Stimulated activated CD4-positive, alpha-beta T cell treated with anti-CD3 and anti-CD28 coated beads, Interleukin-12 subunit alpha, Interleukin-12 subunit beta, amount 100 ng/mL, for 48 hours (primary cell): ENCODE results near the gene VILL.

Experiments used
- DNase-seq, 3 donors: peaks; one replicate each; pipeline ENCODE4 v3.0.0-alpha.2; 2020; ENCODE audit warnings: low read depth in 2 of 3, low spot score in 1 of 3

Gene VILL

GRCh38 chr3:37999836-38000235, 9.2 kb downstream of the VILL start:
- DNase-seq = no peak

GRCh38 chr3:38000242-38000916, 9.8 kb downstream of the VILL start:
- no peak for DNase-seq

GRCh38 chr3:38000965-38001455, 10.4 kb downstream of the VILL start:
- DNase-seq = no peak

- no peak for DNase-seq
Observed at GRCh38 chr3:38001456-38002081, 11.0 kb downstream of the VILL start.

- no peak for DNase-seq
Observed at GRCh38 chr3:38002291-38002876, 11.8 kb downstream of the VILL start.

GRCh38 chr3:38002940-38003339, 12.4 kb downstream of the VILL start:
- DNase-seq = no peak

GRCh38 chr3:38003371-38003816, 12.8 kb downstream of the VILL start:
- peak; percentile 25 to 67 (median 53) for DNase-seq

GRCh38 chr3:38003817-38004414, 13.3 kb downstream of the VILL start:
- DNase-seq = no peak

- peak in 1 of 3 donors; percentile 28 for DNase-seq
Observed at GRCh38 chr3:38004415-38005075, 14.0 kb downstream of the VILL start.

- no peak for DNase-seq
Observed at GRCh38 chr3:38005076-38006020, 14.8 kb downstream of the VILL start.

GRCh38 chr3:38006031-38006430, 15.4 kb downstream of the VILL start:
- no peak for DNase-seq

- no peak for DNase-seq
Observed at GRCh38 chr3:38006445-38006995, 15.9 kb downstream of the VILL start.

GRCh38 chr3:38007754-38008090, 17.1 kb downstream of the VILL start:
- DNase-seq = no peak

- no peak for DNase-seq
Observed at GRCh38 chr3:38008191-38008701, 17.7 kb downstream of the VILL start.

- DNase-seq = no peak
Observed at GRCh38 chr3:38008971-38009580, 18.5 kb downstream of the VILL start.

GRCh38 chr3:38009807-38010591, 19.4 kb downstream of the VILL start:
- DNase-seq = no peak

GRCh38 chr3:38011111-38011510, 20.5 kb downstream of the VILL start:
- no peak for DNase-seq

- DNase-seq = no peak
Observed at GRCh38 chr3:38015485-38015884, 24.9 kb downstream of the VILL start.

- no peak for DNase-seq
Observed at GRCh38 chr3:38015984-38016383, 25.4 kb downstream of the VILL start.
